GM12878 (cell line): ENCODE data around the gene SPOCK1.

Experiments
- ASH2L ChIP-seq: fragments of 300-600, 200-600 bp; sonication (generic); IDR thresholded peaks from 2 replicates; pipeline ENCODE4 v1.6.1; 2017; ENCODE audit warnings: low read depth, mild to moderate bottlenecking, borderline replicate concordance
- FOXM1 ChIP-seq: IDR thresholded peaks from 2 replicates; pipeline ENCODE4 v1.6.1; 2012; ENCODE audit warnings: low read depth, mild to moderate bottlenecking, inconsistent platforms, low read length, moderate library complexity
- POLR2A ChIP-seq: IDR thresholded peaks from 2 replicates; pipeline ENCODE4 v1.6.1; 2011; ENCODE audit warnings: low read depth, mild to moderate bottlenecking, low read length
- POLR2AphosphoS5 ChIP-seq: IDR thresholded peaks from 2 replicates; pipeline ENCODE4 v1.6.1; 2011; ENCODE audit warnings: mild to moderate bottlenecking, low read length, inconsistent platforms
- TF ChIP-seq, protein P1 (sequence below), 3 experiments: IDR thresholded peaks in 2 of 3; conservative IDR thresholded peaks in 1 of 3; 2 replicates each; pipeline ENCODE4 v1.5.1; 2011; ENCODE audit warnings: low read depth in 3 of 3, low read length in 3 of 3, mild to moderate bottlenecking in 3 of 3, control low read depth in 2 of 3, moderate library complexity in 2 of 3, inconsistent platforms in 1 of 3, mixed read lengths in 1 of 3; ENCODE audit not compliant: control insufficient read depth in 2 of 3, insufficient read depth in 1 of 3; ENCODE audit errors: extremely low read depth in 1 of 3

DNA sequence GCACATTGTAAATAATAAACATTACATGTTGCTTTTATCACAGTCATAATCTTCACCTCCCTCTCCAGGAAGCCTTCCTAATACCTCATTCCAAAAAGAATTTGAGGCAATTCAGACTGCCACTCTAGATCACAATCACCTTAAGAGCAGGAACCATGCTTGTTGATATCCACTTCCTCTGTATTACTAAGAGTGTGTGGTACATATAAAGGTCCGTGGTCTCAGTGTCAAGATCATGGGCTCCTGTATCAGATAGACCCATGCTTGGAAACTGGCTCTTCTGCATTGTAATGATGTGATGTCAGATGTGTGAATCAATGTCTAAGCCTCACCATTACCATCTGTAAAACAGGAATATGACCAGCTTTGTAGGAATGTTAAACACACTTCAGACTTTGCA, 114.1 kb downstream of the SPOCK1 start:
- no peak for TF ChIP-seq FOXM1
- TF ChIP-seq POLR2AphosphoS5, result no peak
- TF ChIP-seq ASH2L, result no peak
- no peak for TF ChIP-seq POLR2A
- TF ChIP-seq, protein P1, sequence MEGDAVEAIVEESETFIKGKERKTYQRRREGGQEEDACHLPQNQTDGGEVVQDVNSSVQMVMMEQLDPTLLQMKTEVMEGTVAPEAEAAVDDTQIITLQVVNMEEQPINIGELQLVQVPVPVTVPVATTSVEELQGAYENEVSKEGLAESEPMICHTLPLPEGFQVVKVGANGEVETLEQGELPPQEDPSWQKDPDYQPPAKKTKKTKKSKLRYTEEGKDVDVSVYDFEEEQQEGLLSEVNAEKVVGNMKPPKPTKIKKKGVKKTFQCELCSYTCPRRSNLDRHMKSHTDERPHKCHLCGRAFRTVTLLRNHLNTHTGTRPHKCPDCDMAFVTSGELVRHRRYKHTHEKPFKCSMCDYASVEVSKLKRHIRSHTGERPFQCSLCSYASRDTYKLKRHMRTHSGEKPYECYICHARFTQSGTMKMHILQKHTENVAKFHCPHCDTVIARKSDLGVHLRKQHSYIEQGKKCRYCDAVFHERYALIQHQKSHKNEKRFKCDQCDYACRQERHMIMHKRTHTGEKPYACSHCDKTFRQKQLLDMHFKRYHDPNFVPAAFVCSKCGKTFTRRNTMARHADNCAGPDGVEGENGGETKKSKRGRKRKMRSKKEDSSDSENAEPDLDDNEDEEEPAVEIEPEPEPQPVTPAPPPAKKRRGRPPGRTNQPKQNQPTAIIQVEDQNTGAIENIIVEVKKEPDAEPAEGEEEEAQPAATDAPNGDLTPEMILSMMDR (IDR thresholded peaks at IDR 0.05 in 2 of 3, conservative IDR thresholded peaks at IDR 0.05 in 1 of 3; ENCODE audit: control insufficient read depth in 2 of 3, extremely low read depth in 1 of 3, insufficient read depth in 1 of 3, low read depth in 3 of 3, low read length in 3 of 3), result no peak
